ENCODE data around the gene FXYD1. TPM values are rescaled to one million over a fixed set of nuclear protein-coding genes. Genes with fewer than 3 reads are reported as not detected.
A peak's percentile ranks its signal among the peaks of the same experiment; 100 is the strongest.
"Not testable (repeated sequence)": the region's sequence is repeated elsewhere in the genome, so short reads cannot be mapped to it uniquely, and the experiment has no call there.

FXYD1 gene
- total RNA-seq, 4 donors from 2014 or later, result 44.4 to 92.6 (median 70.7) TPM

- intact Hi-C loops (cut with DNase I), result no loop called here
- H3K4me1 ChIP-seq, result peaks cover 15 to 26% (median 24%) of the 10 kb centered on the region in 4 donors
- no peak overlapping the region for H3K4me3 ChIP-seq
- no peak for DNase-seq (ENCODE audit: extremely low spot score)
- peaks cover 0 to 43% (median 17%) of the 10 kb centered on the region in 4 donors for H3K27me3 ChIP-seq
- WGBS, result 70% methylated on average over 2 of the region's 2 CpGs
- H3K36me3 ChIP-seq, result no peaks in the 10 kb centered on the region
- no peak overlapping the region for H3K27ac ChIP-seq (replicated peaks in 1 of 4)
- H3K9me3 ChIP-seq, result no peaks in the 10 kb centered on the region
- TF ChIP-seq EP300 (IDR thresholded peaks at IDR 0.05) (no peak), POLR2AphosphoS5 (IDR thresholded peaks at IDR 0.05) (no peak), POLR2A (IDR thresholded peaks at IDR 0.05; ENCODE audit: low read depth) (no peak), CTCF (IDR thresholded peaks at IDR 0.05) (no peak)
Observed at GRCh38 chr19:35150445-35150844, 11.8 kb downstream of the FXYD1 start.

GRCh38 chr19:35151273-35152065, 12.8 kb downstream of the FXYD1 start:
- Histone ChIP-seq H3K27me3 (peaks cover 0 to 53% (median 19%) of the 10 kb centered on the region in 4 donors), H3K36me3 (no peaks in the 10 kb centered on the region), H3K4me3 (no peak overlapping the region), H3K4me1 (peaks cover 19 to 35% (median 30%) of the 10 kb centered on the region in 4 donors), H3K27ac (replicated peaks in 1 of 4) (no peak overlapping the region), H3K9me3 (no peaks in the 10 kb centered on the region)
- intact Hi-C loops (cut with DNase I), result no loop called here
- no peak for DNase-seq (ENCODE audit: extremely low spot score)
- WGBS, result 93% methylated on average over 20 of the region's 20 CpGs
- TF ChIP-seq CTCF (IDR thresholded peaks at IDR 0.05) (no peak), POLR2A (IDR thresholded peaks at IDR 0.05; ENCODE audit: low read depth) (no peak), POLR2AphosphoS5 (IDR thresholded peaks at IDR 0.05) (no peak), EP300 (IDR thresholded peaks at IDR 0.05) (no peak)

- intact Hi-C loops (cut with DNase I); H3K9me3 ChIP-seq; H3K4me3 ChIP-seq; DNase-seq (ENCODE audit: extremely low spot score); H3K27ac ChIP-seq (replicated peaks in 1 of 4): not testable (repeated sequence)
- Histone ChIP-seq H3K4me1 (peaks cover 19 to 35% (median 30%) of the 10 kb centered on the region in 4 donors), H3K36me3 (peaks cover 0 to 15% (median 7%) of the 10 kb centered on the region in 4 donors), H3K27me3 (peaks cover 0 to 64% (median 19%) of the 10 kb centered on the region in 4 donors)
- WGBS, result 73% methylated on average over 10 of the region's 10 CpGs
Observed at GRCh38 chr19:35153129-35153522, 14.5 kb downstream of the FXYD1 start.

GRCh38 chr19:35153701-35154524, 15.3 kb downstream of the FXYD1 start:
- DNase-seq (ENCODE audit: extremely low spot score), result no peak
- peaks cover 0 to 70% (median 19%) of the 10 kb centered on the region in 4 donors for H3K27me3 ChIP-seq
- H3K9me3 ChIP-seq, result no peaks in the 10 kb centered on the region
- peaks cover 19 to 35% (median 30%) of the 10 kb centered on the region in 4 donors for H3K4me1 ChIP-seq
- under 1% methylated on average over 18 of the region's 36 CpGs for WGBS
- H3K4me3 ChIP-seq, result peak overlapping the region; percentile 57 to 70 (median 63)
- intact Hi-C loops (cut with DNase I), result no loop called here
- peaks cover 0 to 23% (median 11%) of the 10 kb centered on the region in 4 donors for H3K36me3 ChIP-seq
- peak overlapping the region; percentile 67 to 78 (median 74) for H3K27ac ChIP-seq (replicated peaks in 1 of 4)
- no peak for TF ChIP-seq EP300 (IDR thresholded peaks at IDR 0.05)
- TF ChIP-seq CTCF (IDR thresholded peaks at IDR 0.05), result peak in 2 of 3 experiments; percentile 23 to 57

All from esophagus muscularis mucosa (tissue), 4 donors.